HG02981 (cell line): ENCODE data around the gene FNDC3B.

ENCODE experiments used
- ATAC-seq: cut with Tn5 transposase; IDR thresholded peaks from one replicate; pipeline ENCODE4 v1.9.1; 2021; ENCODE audit warnings: mild to moderate bottlenecking, moderate library complexity; ENCODE audit not compliant: unreplicated experiment

FNDC3B gene

GRCh38 chr3:172132159-172132586, 92.8 kb downstream of the FNDC3B start:
- peak; percentile 38 for ATAC-seq

- no peak for ATAC-seq
Observed at GRCh38 chr3:172132721-172133311, 93.4 kb downstream of the FNDC3B start.

GRCh38 chr3:172133838-172134237, 94.5 kb downstream of the FNDC3B start:
- ATAC-seq: no peak

GRCh38 chr3:172134352-172134751, 95.0 kb downstream of the FNDC3B start:
- ATAC-seq: peak; percentile 36

GRCh38 chr3:172135185-172135584, 95.8 kb downstream of the FNDC3B start:
- no peak for ATAC-seq

- no peak for ATAC-seq
Observed at GRCh38 chr3:172135820-172136219, 96.4 kb downstream of the FNDC3B start.

GRCh38 chr3:172136330-172136729, 97.0 kb downstream of the FNDC3B start:
- no peak for ATAC-seq

GRCh38 chr3:172137287-172138192, 98.2 kb downstream of the FNDC3B start:
- no peak for ATAC-seq

- no peak for ATAC-seq
Observed at GRCh38 chr3:172138193-172138537, 98.8 kb downstream of the FNDC3B start.

GRCh38 chr3:172138792-172139507, 99.6 kb downstream of the FNDC3B start:
- peak; percentile 28 for ATAC-seq

- ATAC-seq: no peak
Observed at GRCh38 chr3:172139528-172140276, 100.3 kb downstream of the FNDC3B start.

GRCh38 chr3:172140499-172141391, 101.4 kb downstream of the FNDC3B start:
- ATAC-seq: no peak

GRCh38 chr3:172142051-172142863, 102.9 kb downstream of the FNDC3B start:
- peak; percentile 79 for ATAC-seq

- no peak for ATAC-seq
Observed at GRCh38 chr3:172142864-172143451, 103.6 kb downstream of the FNDC3B start.

- ATAC-seq: no peak
Observed at GRCh38 chr3:172143739-172144497, 104.5 kb downstream of the FNDC3B start.

- no peak for ATAC-seq
Observed at GRCh38 chr3:172144601-172145000, 105.2 kb downstream of the FNDC3B start.

GRCh38 chr3:172145031-172145686, 105.8 kb downstream of the FNDC3B start:
- ATAC-seq: peak; percentile 41
